Suprapubic skin (tissue), 4 donors: ENCODE data around the gene TTBK2. TPM values are rescaled to one million over a fixed set of nuclear protein-coding genes. Genes with fewer than 3 reads are reported as not detected.

Experiments used
- DNase-seq, 2 donors: peaks; one replicate each; pipeline ENCODE4 v3.0.0-alpha.2; 2019; ENCODE audit warnings: low spot score in 2 of 2
- H3K27ac ChIP-seq: fragments of 200-600 bp; sonication (generic); one replicate; pipeline ENCODE4 v1.5.1; 2019
- H3K27me3 ChIP-seq: fragments of 200-600 bp; sonication (generic); one replicate; pipeline ENCODE4 v1.5.1; 2019
- H3K36me3 ChIP-seq: fragments of 200-600 bp; sonication (generic); one replicate; pipeline ENCODE4 v1.5.1; 2019
- H3K4me1 ChIP-seq: fragments of 200-600 bp; sonication (generic); one replicate; pipeline ENCODE4 v1.5.1; 2019
- H3K4me3 ChIP-seq: fragments of 200-600 bp; sonication (generic); one replicate; pipeline ENCODE4 v1.5.1; 2019; ENCODE audit warnings: mild to moderate bottlenecking
- H3K9me3 ChIP-seq: fragments of 200-600 bp; sonication (generic); one replicate; pipeline ENCODE4 v1.5.1; 2019
- CTCF ChIP-seq, 2 donors: fragments of 200-600 bp in 1 of 2; fragments of 450-650 bp in 1 of 2; sonication (generic) in 1 of 2; IDR thresholded peaks; one replicate each; pipeline ENCODE4 v1.5.1; 2016 to 2019; ENCODE audit warnings: antibody characterized with exemption in 2 of 2, mild to moderate bottlenecking in 1 of 2, moderate library complexity in 1 of 2
- EP300 ChIP-seq: sonication (generic); formaldehyde crosslinking; IDR thresholded peaks from one replicate; pipeline ENCODE4 v1.6.1; 2017; ENCODE audit warnings: antibody characterized with exemption
- POLR2A ChIP-seq, 2 donors: fragments of 450-650 bp; IDR thresholded peaks; one replicate each; pipeline ENCODE4 v1.6.1; 2017; ENCODE audit warnings: antibody characterized with exemption in 2 of 2, mild to moderate bottlenecking in 2 of 2, moderate library complexity in 2 of 2
- POLR2AphosphoS5 ChIP-seq, 3 donors: sonication (generic); formaldehyde crosslinking; IDR thresholded peaks; one replicate each; pipeline ENCODE4 v1.6.1; 2017; ENCODE audit warnings: antibody characterized with exemption in 3 of 3
- WGBS: methylation state at CpG from one replicate; pipeline ENCODE4 v1.1.5; 2018; 5-methylcytosine and 5-hydroxymethylcytosine counted together
- total RNA-seq, 4 donors: library from RNA; depleted of rRNA; stranded (reverse); fragments of >200 nt; gene quantifications; one replicate each; pipeline ENCODE4 v1.1.0, GENCODE V29; 2016

Gene TTBK2
- total RNA-seq, 4 donors from 2014 or later, result 10.5 to 20.6 (median 14.8) TPM

- Histone ChIP-seq H3K27ac (no peak overlapping the region), H3K36me3 (peaks cover 48% of the 10 kb centered on the region), H3K27me3 (no peaks in the 10 kb centered on the region), H3K4me3 (no peak overlapping the region), H3K9me3 (no peaks in the 10 kb centered on the region), H3K4me1 (no peaks in the 10 kb centered on the region)
- no peak for TF ChIP-seq POLR2A (IDR thresholded peaks at IDR 0.05)
- TF ChIP-seq EP300, result no peak
- no peak for TF ChIP-seq CTCF (IDR thresholded peaks at IDR 0.05)
- no peak for TF ChIP-seq POLR2AphosphoS5 (IDR thresholded peaks at IDR 0.05)
- 100% methylated on average over 1 of the region's 6 CpGs for WGBS
- DNase-seq, result no peak
Measured at GRCh38 chr15:42693496-42693895, 227.1 kb downstream of the TTBK2 start.

GRCh38 chr15:42692997-42693396 is 227.6 kb downstream of the TTBK2 start:
- no peaks in the 10 kb centered on the region for H3K4me1 ChIP-seq
- no peaks in the 10 kb centered on the region for H3K27me3 ChIP-seq
- WGBS, result 87% methylated on average over 4 of the region's 4 CpGs
- no peak overlapping the region for H3K27ac ChIP-seq
- peaks cover 48% of the 10 kb centered on the region for H3K36me3 ChIP-seq
- no peaks in the 10 kb centered on the region for H3K9me3 ChIP-seq
- TF ChIP-seq POLR2A (IDR thresholded peaks at IDR 0.05), result no peak
- TF ChIP-seq POLR2AphosphoS5 (IDR thresholded peaks at IDR 0.05), result no peak
- no peak for TF ChIP-seq CTCF (IDR thresholded peaks at IDR 0.05)
- TF ChIP-seq EP300, result no peak
- DNase-seq, result no peak
- no peak overlapping the region for H3K4me3 ChIP-seq

- no peaks in the 10 kb centered on the region for H3K27me3 ChIP-seq
- H3K27ac ChIP-seq, result no peak overlapping the region
- no peak for TF ChIP-seq POLR2AphosphoS5 (IDR thresholded peaks at IDR 0.05)
- TF ChIP-seq EP300, result no peak
- TF ChIP-seq CTCF (IDR thresholded peaks at IDR 0.05), result no peak
- no peak for TF ChIP-seq POLR2A (IDR thresholded peaks at IDR 0.05)
- 92% methylated on average over 1 of the region's 1 CpG for WGBS
- no peaks in the 10 kb centered on the region for H3K4me1 ChIP-seq
- DNase-seq, result no peak
- H3K9me3 ChIP-seq, result no peaks in the 10 kb centered on the region
- no peak overlapping the region for H3K4me3 ChIP-seq
- peaks cover 46% of the 10 kb centered on the region for H3K36me3 ChIP-seq
Measured at GRCh38 chr15:42692536-42692935, 228.0 kb downstream of the TTBK2 start.

- no peaks in the 10 kb centered on the region for H3K9me3 ChIP-seq
- no peak overlapping the region for H3K4me3 ChIP-seq
- WGBS, result 83% methylated on average over 9 of the region's 9 CpGs
- no peak overlapping the region for H3K27ac ChIP-seq
- H3K27me3 ChIP-seq, result no peaks in the 10 kb centered on the region
- TF ChIP-seq POLR2A (IDR thresholded peaks at IDR 0.05) (no peak), POLR2AphosphoS5 (IDR thresholded peaks at IDR 0.05) (no peak), CTCF (IDR thresholded peaks at IDR 0.05) (no peak), EP300 (no peak)
- no peaks in the 10 kb centered on the region for H3K4me1 ChIP-seq
- H3K36me3 ChIP-seq, result peaks cover 46% of the 10 kb centered on the region
- no peak for DNase-seq
Measured at GRCh38 chr15:42691770-42692169, 228.8 kb downstream of the TTBK2 start.

- peaks cover 46% of the 10 kb centered on the region for H3K36me3 ChIP-seq
- WGBS, result 83% methylated on average over 4 of the region's 4 CpGs
Measured at GRCh38 chr15:42691308-42691707, 229.3 kb downstream of the TTBK2 start.

More at GRCh38 chr15:42691308-42691707, 229.3 kb downstream of the TTBK2 start:
- TF ChIP-seq EP300, result no peak
- TF ChIP-seq POLR2AphosphoS5 (IDR thresholded peaks at IDR 0.05), result no peak
- H3K4me1 ChIP-seq, result no peaks in the 10 kb centered on the region
- H3K9me3 ChIP-seq, result no peaks in the 10 kb centered on the region
- H3K27me3 ChIP-seq, result no peaks in the 10 kb centered on the region
- H3K4me3 ChIP-seq, result no peak overlapping the region
- H3K27ac ChIP-seq, result no peak overlapping the region
- no peak for DNase-seq

Other genes with a start within 250 kb of the TTBK2 start
- 10 to 100 TPM; 11.1 to 16.4 (median 15.0) TPM for gene CDAN1, start 183.7 kb downstream of the TTBK2 start, total RNA-seq
- gene UBR1, start 185.3 kb upstream of the TTBK2 start, total RNA-seq, result 10 to 100 TPM; 14.0 to 41.4 (median 19.2) TPM
- 10 to 100 TPM; 12.5 to 31.3 (median 20.3) TPM for gene TMEM62, start 212.8 kb upstream of the TTBK2 start, total RNA-seq